GM12801 (cell line): ENCODE results near the gene PTPRF.

Experiments used
- TF ChIP-seq, protein P1 (sequence below): IDR thresholded peaks from one replicate; pipeline ENCODE4 v1.5.1; 2011; ENCODE audit warnings: control low read depth; ENCODE audit not compliant: insufficient read length; ENCODE audit errors: extremely low read depth

PTPRF gene

DNA sequence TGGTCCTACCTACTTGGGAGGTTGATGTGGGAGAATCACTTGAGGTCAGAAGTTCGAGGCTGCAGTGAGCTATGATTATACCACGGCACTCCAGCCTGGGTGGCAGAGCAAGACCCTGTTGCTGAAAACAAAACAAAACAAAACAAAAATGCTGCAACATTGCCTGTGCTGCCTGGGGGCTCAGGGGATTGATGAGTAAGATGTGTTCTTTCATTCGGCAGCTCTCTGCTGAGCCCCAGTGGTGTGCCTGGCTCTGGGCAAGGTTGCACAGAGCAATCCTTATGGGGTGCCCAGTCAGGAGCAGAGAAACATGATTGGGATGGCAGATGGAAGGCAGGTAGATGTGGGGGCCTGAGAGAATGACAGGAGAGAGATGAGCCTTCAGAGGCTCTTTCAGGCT is 90.7 kb downstream of the PTPRF start:
- TF ChIP-seq, protein P1, sequence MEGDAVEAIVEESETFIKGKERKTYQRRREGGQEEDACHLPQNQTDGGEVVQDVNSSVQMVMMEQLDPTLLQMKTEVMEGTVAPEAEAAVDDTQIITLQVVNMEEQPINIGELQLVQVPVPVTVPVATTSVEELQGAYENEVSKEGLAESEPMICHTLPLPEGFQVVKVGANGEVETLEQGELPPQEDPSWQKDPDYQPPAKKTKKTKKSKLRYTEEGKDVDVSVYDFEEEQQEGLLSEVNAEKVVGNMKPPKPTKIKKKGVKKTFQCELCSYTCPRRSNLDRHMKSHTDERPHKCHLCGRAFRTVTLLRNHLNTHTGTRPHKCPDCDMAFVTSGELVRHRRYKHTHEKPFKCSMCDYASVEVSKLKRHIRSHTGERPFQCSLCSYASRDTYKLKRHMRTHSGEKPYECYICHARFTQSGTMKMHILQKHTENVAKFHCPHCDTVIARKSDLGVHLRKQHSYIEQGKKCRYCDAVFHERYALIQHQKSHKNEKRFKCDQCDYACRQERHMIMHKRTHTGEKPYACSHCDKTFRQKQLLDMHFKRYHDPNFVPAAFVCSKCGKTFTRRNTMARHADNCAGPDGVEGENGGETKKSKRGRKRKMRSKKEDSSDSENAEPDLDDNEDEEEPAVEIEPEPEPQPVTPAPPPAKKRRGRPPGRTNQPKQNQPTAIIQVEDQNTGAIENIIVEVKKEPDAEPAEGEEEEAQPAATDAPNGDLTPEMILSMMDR = no peak

DNA sequence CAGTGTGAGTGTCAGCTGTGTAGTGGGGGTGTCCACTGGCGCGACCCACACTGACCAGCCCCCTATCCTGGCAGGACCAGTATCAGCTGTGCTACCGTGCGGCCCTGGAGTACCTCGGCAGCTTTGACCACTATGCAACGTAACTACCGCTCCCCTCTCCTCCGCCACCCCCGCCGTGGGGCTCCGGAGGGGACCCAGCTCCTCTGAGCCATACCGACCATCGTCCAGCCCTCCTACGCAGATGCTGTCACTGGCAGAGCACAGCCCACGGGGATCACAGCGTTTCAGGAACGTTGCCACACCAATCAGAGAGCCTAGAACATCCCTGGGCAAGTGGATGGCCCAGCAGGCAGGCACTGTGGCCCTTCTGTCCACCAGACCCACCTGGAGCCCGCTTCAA is 91.2 kb downstream of the PTPRF start:
- TF ChIP-seq, protein P1 = no peak

DNA sequence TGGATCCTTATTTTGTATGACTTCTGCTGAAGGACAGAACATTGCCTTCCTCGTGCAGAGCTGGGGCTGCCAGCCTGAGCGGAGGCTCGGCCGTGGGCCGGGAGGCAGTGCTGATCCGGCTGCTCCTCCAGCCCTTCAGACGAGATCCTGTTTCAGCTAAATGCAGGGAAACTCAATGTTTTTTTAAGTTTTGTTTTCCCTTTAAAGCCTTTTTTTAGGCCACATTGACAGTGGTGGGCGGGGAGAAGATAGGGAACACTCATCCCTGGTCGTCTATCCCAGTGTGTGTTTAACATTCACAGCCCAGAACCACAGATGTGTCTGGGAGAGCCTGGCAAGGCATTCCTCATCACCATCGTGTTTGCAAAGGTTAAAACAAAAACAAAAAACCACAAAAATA is 91.8 kb downstream of the PTPRF start:
- TF ChIP-seq, protein P1 = no peak

DNA sequence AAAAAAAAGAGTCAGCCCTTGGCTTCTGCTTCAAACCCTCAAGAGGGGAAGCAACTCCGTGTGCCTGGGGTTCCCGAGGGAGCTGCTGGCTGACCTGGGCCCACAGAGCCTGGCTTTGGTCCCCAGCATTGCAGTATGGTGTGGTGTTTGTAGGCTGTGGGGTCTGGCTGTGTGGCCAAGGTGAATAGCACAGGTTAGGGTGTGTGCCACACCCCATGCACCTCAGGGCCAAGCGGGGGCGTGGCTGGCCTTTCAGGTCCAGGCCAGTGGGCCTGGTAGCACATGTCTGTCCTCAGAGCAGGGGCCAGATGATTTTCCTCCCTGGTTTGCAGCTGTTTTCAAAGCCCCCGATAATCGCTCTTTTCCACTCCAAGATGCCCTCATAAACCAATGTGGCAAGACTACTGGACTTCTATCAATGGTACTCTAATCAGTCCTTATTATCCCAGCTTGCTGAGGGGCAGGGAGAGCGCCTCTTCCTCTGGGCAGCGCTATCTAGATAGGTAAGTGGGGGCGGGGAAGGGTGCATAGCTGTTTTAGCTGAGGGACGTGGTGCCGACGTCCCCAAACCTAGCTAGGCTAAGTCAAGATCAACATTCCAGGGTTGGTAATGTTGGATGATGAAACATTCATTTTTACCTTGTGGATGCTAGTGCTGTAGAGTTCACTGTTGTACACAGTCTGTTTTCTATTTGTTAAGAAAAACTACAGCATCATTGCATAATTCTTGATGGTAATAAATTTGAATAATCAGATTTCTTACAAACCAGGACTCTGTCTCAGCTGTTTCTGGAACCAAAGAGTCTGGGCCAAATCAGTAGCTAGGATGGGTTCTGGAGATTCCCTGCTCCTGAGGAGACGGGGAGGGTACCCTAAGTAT is 92.5 kb downstream of the PTPRF start:
- TF ChIP-seq, protein P1 = no peak

DNA sequence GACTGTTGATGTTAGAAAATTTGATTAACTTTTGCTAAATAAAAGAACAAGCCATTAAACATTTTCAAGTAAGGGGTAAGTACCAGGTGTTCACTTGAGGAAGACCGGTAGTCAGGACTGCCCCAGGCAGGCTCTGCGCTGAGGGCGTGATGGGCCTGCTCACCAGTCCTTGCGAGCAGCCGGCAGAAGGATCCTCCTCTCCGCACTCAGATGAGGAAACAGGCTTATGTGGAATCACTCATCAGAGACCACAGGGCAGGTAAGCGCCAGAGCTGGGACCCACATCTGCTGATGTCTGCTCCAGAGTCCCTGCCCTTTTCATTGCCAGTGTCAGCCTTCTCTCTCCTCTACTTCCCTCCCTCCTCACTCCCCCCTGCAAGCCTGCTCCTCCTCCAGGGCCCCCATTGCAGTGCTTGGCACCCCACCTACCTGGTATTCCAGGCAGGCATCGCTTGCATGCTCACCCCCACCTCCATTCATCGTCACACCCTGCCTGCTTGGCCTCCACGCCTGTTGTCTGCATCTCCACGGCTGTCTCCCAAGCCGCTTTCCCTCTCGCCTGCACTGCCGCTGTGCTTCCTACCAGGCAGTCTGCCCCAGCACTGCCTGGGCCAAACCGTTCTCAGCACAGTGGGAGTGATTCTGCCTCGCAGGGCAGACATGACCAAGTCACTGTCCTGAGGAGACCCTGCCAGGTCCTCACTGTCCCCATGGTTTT is 94.5 kb downstream of the PTPRF start:
- TF ChIP-seq, protein P1 = no peak

DNA sequence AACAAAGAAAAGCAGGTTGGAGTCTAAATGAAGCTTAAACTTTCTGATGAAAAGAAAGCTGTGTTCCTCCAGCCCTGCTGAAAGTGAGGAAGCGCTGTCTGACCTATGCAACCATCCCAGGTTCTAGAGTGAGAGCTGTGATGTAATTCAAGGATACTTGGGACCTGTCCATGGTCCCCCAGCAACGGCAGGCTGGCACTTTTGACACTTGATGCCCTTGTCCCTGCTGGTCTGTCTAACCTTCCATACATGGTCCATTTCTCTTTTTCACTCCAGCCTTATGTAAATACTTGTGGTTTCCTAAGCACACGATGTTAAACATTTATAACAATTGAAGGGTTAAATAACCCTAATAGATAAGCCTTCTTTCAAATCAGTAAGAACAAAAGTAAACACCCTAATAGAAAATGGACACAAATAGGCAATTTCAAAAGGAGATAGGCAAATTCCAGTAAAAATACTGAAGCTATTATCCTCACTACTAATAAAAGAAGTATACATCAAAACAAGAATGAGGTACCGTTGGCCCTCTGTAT is 101.5 kb downstream of the PTPRF start:
- TF ChIP-seq, protein P1 = no peak

DNA sequence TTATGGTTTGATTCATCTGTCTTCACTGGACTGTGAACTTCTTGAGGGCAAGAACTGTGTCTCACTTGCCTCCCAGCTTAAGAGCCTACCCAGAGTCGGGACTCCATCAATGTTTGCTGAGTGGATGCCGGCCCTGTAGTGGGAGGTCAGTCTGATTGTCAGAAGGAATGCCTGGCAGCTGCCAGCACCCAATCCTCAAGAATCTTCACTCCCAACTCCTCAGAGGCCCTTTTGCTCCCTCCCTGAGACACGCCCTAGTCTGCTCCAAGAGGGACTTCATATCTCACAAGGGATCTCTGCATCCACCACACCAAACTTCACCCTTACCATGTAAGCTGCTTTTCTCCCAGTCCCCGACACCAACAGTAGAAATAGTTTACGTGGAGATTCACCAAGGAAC is 104.0 kb downstream of the PTPRF start:
- TF ChIP-seq, protein P1 = no peak
